Activated CD4-positive, alpha-beta memory T cell treated with anti-CD3 and anti-CD28 coated beads for 36 hours (primary cell): ENCODE results near the gene FCRL6. TPM values are rescaled to one million over a fixed set of nuclear protein-coding genes. Genes with fewer than 3 reads are reported as not detected.
A peak's percentile ranks its signal among the peaks of the same experiment; 100 is the strongest.

Experiments used
- CTCF ChIA-PET: fragments of 350-600 bp; sonication (Branson Sonifier 250); formaldehyde crosslinking; loops from one replicate; lab custom pipeline; 2021; ENCODE audit warnings: antibody characterized with exemption, inconsistent platforms; lab: Charles Lee
- POLR2A ChIA-PET: fragments of 350-600 bp; sonication (Branson Sonifier 250); formaldehyde crosslinking; loops from one replicate; lab custom pipeline; 2021; ENCODE audit warnings: antibody characterized with exemption; lab: Charles Lee
- DNase-seq: peaks from one replicate; pipeline ENCODE4 v3.0.0-alpha.2; 2020
- H3K27ac Mint-ChIP-seq: one replicate; pipeline ENCODE4 v1.8.0; 2021; ENCODE audit warnings: mixed read lengths
- H3K27me3 Mint-ChIP-seq: one replicate; pipeline ENCODE4 v1.8.0; 2021; ENCODE audit warnings: mixed read lengths
- H3K36me3 Mint-ChIP-seq: one replicate; pipeline ENCODE4 v1.8.0; 2021; ENCODE audit warnings: mixed read lengths
- H3K4me1 Mint-ChIP-seq: one replicate; pipeline ENCODE4 v1.8.0; 2021; ENCODE audit warnings: low read depth, mixed read lengths
- H3K4me3 Mint-ChIP-seq: one replicate; pipeline ENCODE4 v1.8.0; 2021; ENCODE audit warnings: mild to moderate bottlenecking, mixed read lengths
- H3K9me3 Mint-ChIP-seq: one replicate; pipeline ENCODE4 v1.8.0; 2021; ENCODE audit warnings: mixed read lengths
- intact Hi-C: fragments of 100-400 bp; cut with micrococcal nuclease; formaldehyde crosslinking; loops from one replicate; pipeline ENCODE4 v1.15.1; 2023
- total RNA-seq, 2 experiments: library from RNA; stranded (reverse); gene quantifications; one replicate each; pipeline ENCODE4 v1.2.3, GENCODE V29; 2021

Gene FCRL6
- total RNA-seq, 2 experiments from 2014 or later, result not detected

- ChIA-PET POLR2A (interaction anchor here (1.3 kb wide), 1 partner anchor 95 kb away, joined by 4 read pairs; no protein-coding TSS in a partner anchor), CTCF (interaction anchor here (1.1 to 13.2 kb wide), 11 partner anchors 13 to 206 kb away, joined by 3 to 431 read pairs (median 6); partner anchors contain the start of genes DUSP23 and IGSF9)
- Mint-ChIP-seq H3K27ac (no peak overlapping the region), H3K9me3 (no peaks in the 10 kb centered on the region), H3K36me3 (no peaks in the 10 kb centered on the region), H3K4me3 (no peak overlapping the region), H3K4me1 (peaks cover 13% of the 10 kb centered on the region), H3K27me3 (peaks cover 2% of the 10 kb centered on the region)
- peak; percentile 18 for DNase-seq
- intact Hi-C loops, result no loop called here
These were observed 1.8 kb upstream of the FCRL6 start for GRCh38 chr1:159800177-159800930.

- Mint-ChIP-seq H3K4me3 (no peak overlapping the region), H3K27me3 (peaks cover 7% of the 10 kb centered on the region), H3K27ac (no peak overlapping the region), H3K9me3 (no peaks in the 10 kb centered on the region), H3K36me3 (no peaks in the 10 kb centered on the region), H3K4me1 (peaks cover 13% of the 10 kb centered on the region)
- intact Hi-C loops, result no loop called here
- no peak for DNase-seq
- CTCF ChIA-PET, result interaction anchor here (0.9 to 13.2 kb wide), 5 partner anchors 14 to 203 kb away, joined by 3 to 431 read pairs (median 6); no protein-coding TSS in a partner anchor
- POLR2A ChIA-PET, result no interaction called here
These were observed 2.0 kb downstream of the FCRL6 start for GRCh38 chr1:159803956-159804689.

- Mint-ChIP-seq H3K9me3 (no peaks in the 10 kb centered on the region), H3K4me3 (no peak overlapping the region), H3K4me1 (peaks cover 9% of the 10 kb centered on the region), H3K27ac (no peak overlapping the region), H3K36me3 (no peaks in the 10 kb centered on the region), H3K27me3 (peaks cover 7% of the 10 kb centered on the region)
- no peak for DNase-seq
- CTCF ChIA-PET, result interaction anchor here (0.9 to 13.2 kb wide), 5 partner anchors 15 to 202 kb away, joined by 3 to 431 read pairs (median 6); no protein-coding TSS in a partner anchor
- POLR2A ChIA-PET, result interaction anchor here (0.8 kb wide), 1 partner anchor 35 kb away, joined by 3 read pairs; no protein-coding TSS in a partner anchor
- intact Hi-C loops, result no loop called here
These were observed 2.8 kb downstream of the FCRL6 start for GRCh38 chr1:159804924-159805323.

GRCh38 chr1:159815926-159816325 is 13.8 kb downstream of the FCRL6 start:
- ChIA-PET CTCF (no interaction called here), POLR2A (no interaction called here)
- Mint-ChIP-seq H3K27ac (no peak overlapping the region), H3K4me1 (peaks cover 5% of the 10 kb centered on the region), H3K9me3 (no peaks in the 10 kb centered on the region), H3K36me3 (no peaks in the 10 kb centered on the region), H3K4me3 (no peak overlapping the region), H3K27me3 (no peaks in the 10 kb centered on the region)
- no peak for DNase-seq
- intact Hi-C loops, result no loop called here

- ChIA-PET POLR2A (no interaction called here), CTCF (interaction anchor here (0.9 to 1.5 kb wide), 3 partner anchors 18 to 75 kb away, joined by 4 to 6 read pairs (median 6); no protein-coding TSS in a partner anchor)
- H3K4me1 Mint-ChIP-seq, result peaks cover 5% of the 10 kb centered on the region
- no peaks in the 10 kb centered on the region for H3K27me3 Mint-ChIP-seq
- no peak overlapping the region for H3K4me3 Mint-ChIP-seq
- DNase-seq, result no peak
- H3K27ac Mint-ChIP-seq, result no peak overlapping the region
- H3K36me3 Mint-ChIP-seq, result no peaks in the 10 kb centered on the region
- H3K9me3 Mint-ChIP-seq, result no peaks in the 10 kb centered on the region
- intact Hi-C loops, result no loop called here
These were observed 15.3 kb downstream of the FCRL6 start for GRCh38 chr1:159817276-159818041.

GRCh38 chr1:159821171-159821867 is 19.2 kb downstream of the FCRL6 start:
- no peak for DNase-seq
- Mint-ChIP-seq H3K9me3 (no peaks in the 10 kb centered on the region), H3K36me3 (no peaks in the 10 kb centered on the region), H3K4me3 (no peak overlapping the region), H3K27me3 (no peaks in the 10 kb centered on the region), H3K27ac (no peak overlapping the region), H3K4me1 (peaks cover 17% of the 10 kb centered on the region)
- intact Hi-C loops, result no loop called here
- CTCF ChIA-PET, result no interaction called here
- POLR2A ChIA-PET, result no interaction called here

- Mint-ChIP-seq H3K27ac (no peak overlapping the region), H3K27me3 (no peaks in the 10 kb centered on the region), H3K36me3 (peaks cover 4% of the 10 kb centered on the region), H3K4me1 (peaks cover 36% of the 10 kb centered on the region), H3K4me3 (no peak overlapping the region), H3K9me3 (peaks cover 2% of the 10 kb centered on the region)
- no peak for DNase-seq
- intact Hi-C loops, result no loop called here
- CTCF ChIA-PET, result interaction anchor here (1.5 kb wide), 1 partner anchor 24 kb away, joined by 4 read pairs; no protein-coding TSS in a partner anchor
- POLR2A ChIA-PET, result no interaction called here
These were observed 21.2 kb downstream of the FCRL6 start for GRCh38 chr1:159823406-159823805.

- H3K27ac Mint-ChIP-seq, result peak overlapping the region; percentile 13
- intact Hi-C loops, result no loop called here
- CTCF ChIA-PET, result no interaction called here
- POLR2A ChIA-PET, result no interaction called here
- peaks cover 6% of the 10 kb centered on the region for H3K36me3 Mint-ChIP-seq
- no peak overlapping the region for H3K4me3 Mint-ChIP-seq
- no peaks in the 10 kb centered on the region for H3K27me3 Mint-ChIP-seq
- peaks cover 42% of the 10 kb centered on the region for H3K4me1 Mint-ChIP-seq
- peaks cover 5% of the 10 kb centered on the region for H3K9me3 Mint-ChIP-seq
- DNase-seq, result no peak
These were observed 23.4 kb downstream of the FCRL6 start for GRCh38 chr1:159825564-159825963.

GRCh38 chr1:159826441-159827101 is 24.4 kb downstream of the FCRL6 start, which contains the start of gene SLAMF8:
Gene SLAMF8, plus strand, starts transcription at chr1:159826873. Its CDS starts 26 bp downstream, at chr1:159826899.
- Mint-ChIP-seq H3K4me1 (peaks cover 42% of the 10 kb centered on the region), H3K9me3 (peaks cover 5% of the 10 kb centered on the region), H3K27ac (peak within 1 kb of the TSS; percentile 13), H3K27me3 (no peaks in the 10 kb centered on the region), H3K4me3 (no peak within 1 kb of the TSS), H3K36me3 (peaks cover 6% of the 10 kb centered on the region)
- CTCF ChIA-PET, result interaction anchor here (1.1 kb wide), 1 partner anchor 66 kb away, joined by 3 read pairs; no protein-coding TSS in a partner anchor
- intact Hi-C loops, result loop anchor here (2.0 kb wide), 1 partner anchor 28 kb away; no protein-coding TSS in a partner anchor
- POLR2A ChIA-PET, result no interaction called here
- DNase-seq, result peak; percentile 83

GRCh38 chr1:159827102-159827490 is 24.9 kb downstream of the FCRL6 start:
- H3K27ac Mint-ChIP-seq, result peak overlapping the region; percentile 13
- H3K36me3 Mint-ChIP-seq, result peaks cover 6% of the 10 kb centered on the region
- H3K4me3 Mint-ChIP-seq, result no peak overlapping the region
- intact Hi-C loops, result loop anchor here (2.0 kb wide), 1 partner anchor 28 kb away; no protein-coding TSS in a partner anchor
- no peak for DNase-seq
- peaks cover 42% of the 10 kb centered on the region for H3K4me1 Mint-ChIP-seq
- ChIA-PET CTCF (interaction anchor here (1.1 kb wide), 1 partner anchor 66 kb away, joined by 3 read pairs; no protein-coding TSS in a partner anchor), POLR2A (no interaction called here)
- H3K27me3 Mint-ChIP-seq, result no peaks in the 10 kb centered on the region
- H3K9me3 Mint-ChIP-seq, result peaks cover 5% of the 10 kb centered on the region
